Activated CD4-positive, alpha-beta T cell treated with anti-CD3 and anti-CD28 coated beads, Interleukin-2, Interleukin-6, amounts not matched to agents 100 ng/mL and 50 ng/mL, durations not matched to agents 16 hours and 8 hours (primary cell): Measurements from ENCODE around the gene TSPY4.
"Not testable (repeated sequence)": the region's sequence is repeated elsewhere in the genome, so short reads cannot be mapped to it uniquely, and the experiment has no call there.

ENCODE experiments used
- DNase-seq: peaks from one replicate; pipeline ENCODE4 v3.0.0-alpha.2; 2020

The TSPY4 gene, protein sequence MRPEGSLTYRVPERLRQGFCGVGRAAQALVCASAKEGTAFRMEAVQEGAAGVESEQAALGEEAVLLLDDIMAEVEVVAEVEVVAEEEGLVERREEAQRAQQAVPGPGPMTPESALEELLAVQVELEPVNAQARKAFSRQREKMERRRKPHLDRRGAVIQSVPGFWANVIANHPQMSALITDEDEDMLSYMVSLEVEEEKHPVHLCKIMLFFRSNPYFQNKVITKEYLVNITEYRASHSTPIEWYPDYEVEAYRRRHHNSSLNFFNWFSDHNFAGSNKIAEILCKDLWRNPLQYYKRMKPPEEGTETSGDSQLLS

DNA sequence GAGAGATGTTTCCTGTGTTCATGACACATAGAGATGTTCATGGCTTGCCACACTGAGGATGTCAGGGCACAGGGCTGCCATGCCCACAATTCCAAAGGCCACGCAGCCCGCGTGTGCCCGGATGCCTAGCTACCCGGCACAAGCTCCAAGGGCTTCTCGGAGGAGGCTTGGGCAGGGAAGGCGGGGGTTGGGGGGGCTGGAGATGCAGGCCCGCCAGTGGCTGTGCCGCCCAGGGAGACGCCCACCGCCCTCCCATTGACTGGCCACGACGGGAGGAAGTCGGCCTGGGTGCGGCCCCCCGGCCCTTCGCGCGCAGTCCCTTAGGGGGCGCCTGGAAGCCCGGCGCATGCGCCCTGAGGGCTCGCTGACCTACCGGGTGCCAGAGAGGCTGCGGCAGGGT is at the start of gene TSPY4:
Gene TSPY4, plus strand, starts transcription at position 301 of the 400 bp plus-strand sequence. Its CDS starts 46 bp downstream, at position 347.
- not testable (repeated sequence) for DNase-seq

DNA sequence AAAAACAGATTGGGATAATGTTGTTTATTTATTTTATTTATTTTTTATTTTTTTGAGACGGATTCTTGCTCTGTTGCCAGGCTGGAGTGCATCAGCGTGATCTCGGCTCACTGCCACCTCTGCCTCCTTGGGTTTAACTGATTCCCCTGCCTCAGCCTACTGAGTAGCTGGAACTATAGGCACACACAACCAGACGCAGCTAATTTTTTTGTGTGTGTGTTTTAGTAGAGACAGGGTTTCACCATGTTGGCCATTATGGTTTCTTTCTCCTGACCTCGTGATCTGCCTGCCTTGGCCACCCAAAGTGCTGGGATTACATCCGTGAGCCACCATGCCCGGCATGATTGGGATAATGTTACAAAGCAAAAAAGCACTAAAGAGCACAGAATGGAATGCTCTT is 16.3 kb upstream of the TSPY4 start:
- no peak for DNase-seq

DNA sequence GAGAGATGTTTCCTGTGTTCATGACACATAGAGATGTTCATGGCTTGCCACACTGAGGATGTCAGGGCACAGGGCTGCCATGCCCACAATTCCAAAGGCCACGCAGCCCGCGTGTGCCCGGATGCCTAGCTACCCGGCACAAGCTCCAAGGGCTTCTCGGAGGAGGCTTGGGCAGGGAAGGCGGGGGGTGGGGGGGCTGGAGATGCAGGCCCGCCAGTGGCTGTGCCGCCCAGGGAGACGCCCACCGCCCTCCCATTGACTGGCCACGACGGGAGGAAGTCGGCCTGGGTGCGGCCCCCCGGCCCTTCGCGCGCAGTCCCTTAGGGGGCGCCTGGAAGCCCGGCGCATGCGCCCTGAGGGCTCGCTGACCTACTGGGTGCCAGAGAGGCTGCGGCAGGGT is 20.2 kb downstream of the TSPY4 start, which contains the start of gene TSPY8:
Gene TSPY8, plus strand, starts transcription at position 301 of the 400 bp plus-strand sequence. Its CDS starts 46 bp downstream, at position 347.
- not testable (repeated sequence) for DNase-seq
